Adrenal gland (tissue), 5 donors: Measurements from ENCODE around the gene AMOTL2.

Experiments
- CTCF ChIP-seq, 6 experiments: fragments of 450-650 bp in 4 of 6; fragments of 200-600 bp in 2 of 6; sonication (generic) in 1 of 6; IDR thresholded peaks; 1 replicate in 5 of 6; 2 replicates in 1 of 6; pipeline versions ENCODE4 v1.5.1 to v1.8.0; 2016 to 2021; ENCODE audit warnings: antibody characterized with exemption in 6 of 6, mild to moderate bottlenecking in 2 of 6, moderate library complexity in 1 of 6
- POLR2A ChIP-seq, 2 donors: fragments of 450-650 bp; IDR thresholded peaks; one replicate each; pipeline ENCODE4 v1.6.1; 2017; ENCODE audit warnings: antibody characterized with exemption in 2 of 2, mild to moderate bottlenecking in 2 of 2, moderate library complexity in 1 of 2
- donor health status: DM: no; HTN: no; CAD: no.

- no peak for TF ChIP-seq CTCF (IDR thresholded peaks at IDR 0.05)
- TF ChIP-seq POLR2A (IDR thresholded peaks at IDR 0.05), result no peak
These were observed 64.1 kb downstream of the AMOTL2 start for GRCh38 chr3:134309987-134310700.
